Posterior cingulate gyrus (tissue), 11 donors: ENCODE measurements around the gene ASB2.

Experiments used
- DNase-seq, 10 donors: peaks; one replicate each; pipeline versions ENCODE4 v3.0.0 to v3.0.0-alpha.2; 2020 to 2021; ENCODE audit warnings: mixed read lengths in 3 of 10
- intact Hi-C: fragments of 100-400 bp; cut with DNase I; formaldehyde crosslinking; loops from one replicate; pipeline ENCODE4 v1.15.1; 2023

The ASB2 gene

DNA sequence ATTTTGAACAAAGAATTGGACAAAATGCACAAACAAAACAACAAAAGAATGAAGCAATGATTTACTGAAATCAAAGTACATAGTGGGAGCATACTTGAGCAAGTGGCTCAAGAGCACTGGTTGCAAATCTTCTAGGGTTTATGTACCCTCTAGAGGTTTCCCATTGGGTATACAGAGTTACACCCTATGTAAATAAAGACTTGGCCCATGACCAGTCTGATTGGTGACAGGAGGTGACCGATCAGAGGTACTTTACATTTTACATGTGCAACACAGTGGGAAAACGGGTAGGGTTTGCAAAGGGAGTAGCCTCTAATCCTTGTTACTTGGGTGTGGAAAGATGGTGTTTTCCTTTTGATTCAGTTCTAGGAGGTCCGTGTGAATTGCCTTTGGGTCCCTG lies 59.9 kb downstream of the ASB2 start:
- no peak for DNase-seq
- intact Hi-C loops: no loop called here

GRCh38 chr14:93915800-93916199 lies 60.6 kb downstream of the ASB2 start:
- peak in 1 of 10 donors; percentile 3 for DNase-seq
- intact Hi-C loops: no loop called here

GRCh38 chr14:93915070-93915705 lies 61.2 kb downstream of the ASB2 start:
- peak in 2 of 10 donors; percentile 43 to 56 for DNase-seq

DNA sequence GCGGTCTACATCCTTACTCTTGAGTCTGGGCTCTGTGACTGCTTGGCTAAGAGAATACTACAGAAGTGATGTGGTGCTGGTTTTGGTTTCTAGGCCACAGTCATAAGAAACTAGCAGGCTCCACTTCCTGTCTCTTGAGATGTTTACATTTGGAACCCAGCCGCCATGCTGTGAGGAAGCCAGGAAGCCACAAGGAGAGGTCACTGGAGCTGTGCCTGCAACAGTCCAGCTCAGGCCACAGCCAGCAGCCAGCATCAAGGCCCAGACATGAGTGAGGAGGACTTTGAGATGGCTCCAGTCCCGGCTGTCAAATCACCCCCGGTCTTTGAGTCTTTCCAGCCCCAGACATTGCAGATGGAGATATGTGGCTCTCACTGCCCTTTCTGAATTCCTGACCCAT lies 62.1 kb downstream of the ASB2 start:
- intact Hi-C loops: no loop called here
- no peak for DNase-seq

More at GRCh38 chr14:93915070-93915705, 61.2 kb downstream of the ASB2 start:
- intact Hi-C loops: no loop called here

- DNase-seq: peak in 2 of 10 donors; percentile 9 to 21
- intact Hi-C loops: no loop called here
Measured at GRCh38 chr14:93912782-93913181, 63.6 kb downstream of the ASB2 start.

DNA sequence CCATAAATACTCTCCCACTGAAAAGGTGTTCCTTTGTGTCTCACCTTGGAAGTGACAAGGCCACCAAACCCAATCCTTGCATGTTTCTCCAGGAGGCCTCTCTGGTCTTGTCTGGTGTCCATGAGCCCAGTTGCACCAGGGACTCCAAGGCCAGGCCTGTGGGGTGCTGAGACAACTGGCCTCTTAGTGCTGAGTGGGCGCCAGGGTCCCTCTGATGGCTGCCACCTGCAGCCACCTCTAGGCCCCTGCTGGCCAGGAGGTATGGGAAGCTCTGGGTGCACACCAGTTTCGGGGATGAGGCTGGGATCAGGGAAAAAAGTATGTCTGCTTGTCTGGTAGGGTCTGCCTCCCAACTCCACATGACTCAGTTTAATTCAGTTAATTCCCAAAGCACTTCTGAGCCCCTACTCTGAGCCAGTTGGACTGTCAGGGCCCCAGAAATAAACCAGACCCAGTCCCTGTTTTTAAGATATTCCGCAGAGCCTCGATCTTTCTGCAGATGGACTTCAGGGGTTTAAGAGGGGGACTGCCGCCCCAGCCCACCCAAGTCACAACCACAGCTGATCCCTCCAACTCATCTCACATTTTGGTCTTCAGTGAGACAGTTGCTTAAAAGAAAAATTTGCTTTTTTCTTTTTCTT lies 64.3 kb downstream of the ASB2 start:
- peak in 2 of 10 donors; percentile 52 to 68 for DNase-seq
- intact Hi-C loops: no loop called here

DNA sequence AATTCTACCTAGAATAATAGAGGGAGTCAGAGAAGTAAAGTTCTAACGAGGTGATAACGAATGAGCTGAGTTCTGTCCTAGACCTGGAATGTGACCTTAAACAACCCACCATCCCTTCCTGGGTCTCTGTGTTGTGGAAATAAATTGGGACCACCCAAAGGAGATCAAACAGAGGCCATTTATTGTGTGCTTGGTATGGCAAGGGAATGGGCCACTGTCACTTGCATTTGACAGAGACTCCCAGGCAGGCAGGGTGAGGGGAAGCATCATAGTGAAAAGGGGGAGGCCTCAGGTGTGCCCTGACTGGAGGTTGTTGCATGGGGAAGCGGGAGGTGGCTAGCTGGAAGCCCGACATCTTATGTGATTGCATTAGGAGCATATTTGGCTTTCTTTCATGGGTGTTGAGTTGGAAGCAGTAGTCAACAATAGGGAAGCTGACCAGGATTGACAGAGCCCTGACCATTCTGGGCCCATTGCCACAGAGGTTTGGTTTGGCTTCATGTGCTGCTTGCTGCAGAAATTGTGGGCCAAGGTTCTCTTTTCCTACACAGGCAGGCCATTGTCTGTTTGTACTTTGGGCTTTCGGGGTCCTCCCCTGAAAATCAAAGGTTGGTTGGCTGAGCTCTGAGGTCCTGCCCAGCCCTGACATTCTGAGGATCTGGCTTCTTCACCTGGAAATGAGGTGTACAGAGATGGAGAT lies 66.8 kb downstream of the ASB2 start:
- DNase-seq: peak in 1 of 10 donors; percentile 42
- intact Hi-C loops: no loop called here

DNA sequence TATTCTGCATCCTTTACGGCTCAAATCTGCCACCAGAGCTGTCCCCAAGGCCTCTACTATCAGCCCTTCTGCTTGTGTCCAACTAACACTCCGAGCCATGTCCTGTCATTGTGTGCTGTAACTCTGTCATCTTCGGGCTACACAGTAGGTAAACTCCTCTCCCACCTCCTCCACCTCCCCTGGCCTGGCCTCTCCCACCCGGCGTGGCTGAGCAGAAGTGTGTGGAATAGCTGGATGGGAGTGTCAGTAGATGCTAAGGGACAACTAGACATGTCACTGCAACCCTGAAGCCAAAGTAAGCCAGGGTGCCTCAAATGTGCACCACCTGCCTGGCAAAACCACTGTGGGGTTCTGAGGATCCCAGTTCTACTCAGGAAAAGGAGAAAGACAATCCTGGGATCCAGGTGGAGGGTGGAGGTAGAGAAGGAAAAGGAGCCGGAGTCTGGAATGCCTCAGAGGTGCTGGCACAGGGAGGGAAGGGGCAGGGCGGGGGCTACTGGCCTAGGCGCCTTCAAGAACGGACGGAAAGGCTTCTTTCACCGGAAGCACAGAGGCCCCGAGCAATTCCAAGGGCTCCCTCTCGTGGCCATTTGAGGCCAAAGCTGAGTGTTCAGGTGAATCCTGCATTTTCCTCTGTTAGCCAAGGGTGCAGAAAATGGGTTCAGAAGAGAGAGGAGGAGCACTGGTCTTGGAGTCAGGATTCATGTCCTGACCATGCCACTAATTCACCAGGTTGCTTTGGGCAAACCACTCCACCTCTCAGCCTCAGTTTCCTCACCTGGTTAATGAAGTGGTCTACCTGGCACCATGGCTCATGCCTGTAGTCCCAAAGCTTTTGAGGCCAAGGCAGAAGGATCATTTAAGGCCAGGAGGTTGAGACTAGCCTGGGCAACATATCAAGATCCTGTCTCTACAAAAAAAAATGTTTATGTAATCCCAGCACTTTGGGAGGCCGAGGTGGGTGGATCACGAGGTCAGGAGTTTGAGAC lies 69.7 kb downstream of the ASB2 start:
- peak in 8 of 10 donors; percentile 42 to 94 (median 65) for DNase-seq
- intact Hi-C loops: no loop called here

- intact Hi-C loops: no loop called here
Measured at GRCh38 chr14:93905623-93906022, 70.7 kb downstream of the ASB2 start.

DNA sequence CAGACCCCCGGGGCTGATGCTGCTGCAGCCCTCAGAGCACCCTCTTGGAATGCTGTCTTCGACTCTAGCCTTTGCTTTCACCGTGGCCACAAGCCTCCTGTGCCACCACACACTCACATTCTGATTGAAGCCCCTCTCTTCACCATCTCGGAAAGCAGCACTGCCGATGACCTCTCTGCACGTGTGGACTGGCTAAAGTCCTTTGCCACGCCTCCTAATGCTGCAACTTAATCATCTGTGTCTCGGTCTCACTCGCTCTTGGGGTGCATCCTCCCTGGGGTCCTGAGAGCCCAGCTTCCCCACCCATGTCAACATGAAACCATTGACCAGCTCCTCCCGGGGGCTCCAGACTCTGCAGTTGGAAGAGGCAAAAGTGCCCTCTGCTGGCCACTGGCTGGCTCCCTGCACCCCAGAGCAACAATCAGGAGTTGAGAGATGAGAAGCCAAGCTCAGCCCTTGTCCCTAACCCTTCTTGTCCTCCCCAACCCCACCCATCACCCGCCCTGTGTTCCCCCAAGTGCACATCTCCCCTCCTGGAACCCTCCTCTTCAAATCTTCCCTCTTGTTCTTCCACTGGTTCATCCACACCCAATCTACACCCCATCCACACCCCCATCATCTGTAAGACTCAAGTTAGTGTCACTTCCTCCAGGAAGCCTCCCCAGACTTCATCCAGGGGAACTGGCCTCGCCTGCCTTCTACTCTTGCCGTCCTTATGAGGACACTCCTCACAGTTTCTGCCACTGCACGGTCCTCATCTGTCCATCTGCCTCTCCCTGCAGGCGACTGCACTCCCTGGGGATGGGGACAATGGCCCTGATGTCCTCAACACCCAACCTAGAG lies 72.8 kb downstream of the ASB2 start:
- intact Hi-C loops: no loop called here
- DNase-seq: peak in 3 of 10 donors; percentile 15 to 83 (median 28)

More at GRCh38 chr14:93905623-93906022, 70.7 kb downstream of the ASB2 start:
- peak in 1 of 10 donors; percentile 23 for DNase-seq

DNA sequence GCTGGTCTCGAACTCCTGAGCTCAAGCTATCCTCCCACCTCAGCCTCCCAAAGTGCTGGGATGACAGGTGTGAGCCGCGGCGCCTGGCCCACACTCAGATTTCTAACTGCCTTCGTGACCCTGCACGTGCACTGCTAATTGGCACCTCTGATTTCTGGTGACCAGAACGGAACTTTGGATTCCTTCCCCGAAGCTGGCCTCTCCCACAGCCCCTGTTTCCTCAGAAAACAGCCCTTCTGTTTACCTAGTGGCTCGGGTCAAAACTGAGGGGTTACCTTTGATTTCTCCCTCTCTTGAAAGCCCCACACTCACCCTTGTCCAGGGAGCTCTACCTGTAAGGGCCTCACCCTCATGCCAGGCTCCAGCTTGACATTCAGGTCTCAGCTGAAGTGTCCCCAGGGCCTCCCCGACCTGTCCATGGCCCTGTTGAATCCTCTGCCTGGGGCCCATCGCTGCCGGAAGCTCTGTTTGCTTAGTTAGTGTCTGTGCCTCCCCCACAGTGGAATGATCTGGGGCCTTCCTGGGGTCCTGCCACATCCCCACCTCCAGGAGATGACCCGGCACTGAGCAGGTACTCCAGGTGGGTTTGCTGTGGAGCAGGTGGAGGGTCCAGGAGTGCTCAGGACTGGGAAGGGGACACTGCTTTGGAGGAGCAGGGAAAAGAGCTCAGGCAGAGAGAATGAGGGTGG lies 73.6 kb downstream of the ASB2 start:
- intact Hi-C loops: no loop called here
- peak in 1 of 10 donors; percentile 39 for DNase-seq

DNA sequence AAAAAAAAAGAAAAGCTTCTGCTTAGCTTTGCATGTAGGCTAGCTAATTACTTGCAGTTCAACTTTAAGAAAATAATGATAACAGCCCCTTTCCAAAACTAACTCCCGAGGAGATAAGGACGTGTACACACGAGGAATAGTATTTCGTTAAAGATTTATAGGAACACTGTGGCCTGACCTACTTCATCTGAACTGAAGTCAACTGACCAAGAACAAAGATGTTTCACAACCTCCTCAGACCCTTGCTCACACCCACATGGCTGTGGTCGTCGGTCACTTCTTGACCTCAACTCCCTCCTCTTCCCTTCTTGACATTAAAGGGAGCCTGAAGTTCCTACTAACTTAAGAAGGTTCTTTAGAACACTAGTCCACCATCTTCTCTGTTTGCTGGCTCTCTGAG lies 74.6 kb downstream of the ASB2 start:
- intact Hi-C loops: no loop called here
- DNase-seq: peak in 2 of 10 donors; percentile 7 to 11

GRCh38 chr14:93898731-93899130 lies 77.6 kb downstream of the ASB2 start:
- DNase-seq: peak in 1 of 10 donors; percentile 74
- intact Hi-C loops: no loop called here

DNA sequence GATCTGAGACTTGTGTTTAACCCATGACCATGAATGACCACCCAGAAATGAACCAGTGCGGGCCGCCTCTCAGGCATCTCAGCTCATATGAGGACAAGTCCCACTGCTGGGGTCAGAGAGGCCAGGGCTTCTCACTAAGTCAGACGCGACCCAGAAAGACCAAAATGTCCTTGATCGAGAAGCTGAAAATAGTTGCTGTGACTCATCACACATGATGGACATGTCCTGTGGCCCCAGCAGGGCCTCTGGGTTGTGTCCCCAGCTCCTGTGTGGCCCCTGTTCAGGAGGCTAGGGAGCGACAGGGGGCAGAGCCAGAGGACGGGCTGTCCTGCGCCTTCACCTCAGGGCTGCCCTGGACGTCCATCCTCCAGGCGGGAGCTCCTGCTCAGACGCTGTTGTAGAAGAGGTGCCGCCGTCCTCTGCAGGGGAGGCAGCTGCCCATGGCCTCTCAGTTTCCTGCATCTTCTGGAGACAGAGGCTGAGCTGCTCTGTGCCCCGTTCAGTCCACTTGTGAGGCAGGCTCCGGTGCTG lies 78.2 kb downstream of the ASB2 start:
- peak in 1 of 10 donors; percentile 77 for DNase-seq
- intact Hi-C loops: no loop called here

DNA sequence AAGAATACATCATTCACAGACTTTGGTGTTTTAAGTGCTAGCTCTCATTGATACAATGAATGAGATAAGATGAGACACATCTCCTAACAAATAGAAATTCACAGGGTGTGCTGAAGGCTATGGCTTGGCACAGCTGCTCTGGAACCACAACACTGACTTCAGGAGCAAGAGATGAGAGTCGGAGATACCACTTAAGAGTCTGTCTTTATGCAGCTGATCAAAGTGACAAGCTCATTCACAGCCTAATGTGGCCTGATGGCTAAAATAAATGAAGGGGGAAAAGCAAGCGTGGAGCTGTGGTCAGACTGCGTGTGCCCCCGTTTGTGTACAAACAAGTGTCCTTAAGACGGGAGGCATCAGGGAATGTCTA lies 78.9 kb downstream of the ASB2 start:
- no peak for DNase-seq
- intact Hi-C loops: no loop called here

DNA sequence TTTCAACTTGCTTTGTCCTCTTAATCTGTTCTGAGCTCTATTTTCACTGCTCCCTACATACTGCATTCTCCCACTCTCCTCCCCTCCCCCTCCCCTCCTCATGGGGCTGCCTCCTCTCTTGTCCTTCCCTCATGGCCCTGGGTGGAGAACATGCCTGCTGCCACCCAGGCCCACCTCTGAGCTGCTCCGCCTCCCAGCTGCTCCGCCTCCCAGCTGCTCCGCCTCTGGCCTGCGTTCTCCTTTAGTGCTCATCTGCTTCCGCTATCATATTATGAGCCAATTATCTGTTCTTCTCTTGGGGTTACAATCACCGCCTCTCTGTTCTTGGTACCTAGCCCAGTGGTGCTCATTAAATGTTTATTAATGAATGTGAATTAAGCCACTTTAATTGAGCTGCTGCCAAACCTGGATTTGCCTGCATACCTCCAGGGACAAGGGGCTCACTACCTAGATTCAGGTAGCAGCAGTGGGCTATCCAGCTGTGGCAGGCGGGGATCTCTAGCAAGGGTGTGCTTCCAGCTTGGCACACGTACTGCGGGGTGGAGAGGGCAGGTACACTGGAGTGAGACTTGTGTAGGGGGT lies 81.3 kb downstream of the ASB2 start:
- intact Hi-C loops: no loop called here
- peak in 1 of 10 donors; percentile 47 for DNase-seq

DNA sequence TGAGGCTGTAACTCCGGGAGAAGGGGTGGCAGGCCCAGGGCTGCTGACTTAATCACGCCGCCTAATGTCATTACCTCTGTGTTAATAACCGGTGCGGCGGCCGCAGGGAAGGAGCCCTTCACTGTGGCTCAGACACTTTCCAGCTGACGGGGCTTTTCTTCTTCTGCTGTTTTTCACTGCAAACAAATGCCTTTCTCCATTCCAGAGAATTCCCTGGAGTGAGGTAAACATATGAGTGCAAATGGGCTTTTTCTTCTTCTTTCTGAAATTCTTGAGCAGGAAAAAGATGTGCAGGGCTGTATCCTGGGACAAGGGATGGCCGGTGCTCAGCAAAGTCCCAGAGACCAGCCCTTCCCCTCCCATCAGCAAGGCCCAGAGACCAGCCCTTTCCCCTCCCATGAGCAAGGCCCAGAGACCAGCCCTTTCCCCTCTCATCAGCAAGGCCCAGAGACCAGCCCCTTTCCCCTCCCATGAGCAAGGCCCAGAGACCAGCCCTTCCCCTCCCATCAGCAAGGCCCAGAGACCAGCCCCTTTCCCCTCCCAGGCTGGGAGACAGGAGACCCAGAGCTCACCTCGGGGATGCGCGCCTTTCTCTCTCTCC lies 82.6 kb downstream of the ASB2 start:
- DNase-seq: peak in 1 of 10 donors; percentile 23
- intact Hi-C loops: loop anchor here (1.0 to 5.0 kb wide), 2 partner anchors 106 to 238 kb away; partner anchors contain the start of gene PRIMA1
